H1 (cell line): ENCODE measurements around the gene TMEM250. TPM values are rescaled to one million over a fixed set of nuclear protein-coding genes. Genes with fewer than 3 reads are reported as not detected.

Experiments
- CREB1 ChIP-seq: IDR thresholded peaks from 2 replicates; pipeline ENCODE4 v1.6.1; 2012; ENCODE audit warnings: inconsistent platforms
- SRF ChIP-seq: IDR thresholded peaks from 2 replicates; pipeline ENCODE4 v1.6.1; 2011; ENCODE audit warnings: mild to moderate bottlenecking, low read depth, low read length, moderate library complexity
- YY1 ChIP-seq: IDR thresholded peaks from 2 replicates; pipeline ENCODE4 v1.6.1; 2011; ENCODE audit warnings: low read depth, mild to moderate bottlenecking, low read length
- polyA plus RNA-seq, 7 experiments: library from polyadenylated mRNA; depleted of rRNA in 3 of 7; stranded (reverse) in 5 of 7; unstranded in 2 of 7; fragments of >200 nt in 5 of 7; fragments of 200-250 nt in 2 of 7; gene quantifications; 1 replicate in 5 of 7; 2 replicates in 1 of 7; 4 replicates in 1 of 7; pipeline versions ENCODE4 v1.2.1 to v1.2.3, GENCODE V29; 2011 to 2013; ENCODE audit warnings: missing spikeins in 2 of 7, mixed read lengths in 2 of 7
- total RNA-seq: library from RNA; stranded (reverse); fragmentation: NEBNext Ultra II Directional; extraction: Animal tissue kit (Norgen Biotek cat#: 25700); gene quantifications from 2 replicates; pipeline ENCODE4 v1.2.1, GENCODE V29; 2021

Gene TMEM250
- total and polyA plus RNA-seq, 2 of the 8 experiments (the other 6 are each of a cell fraction or from before 2014, with no cell fraction given) = 22.3 to 34.9 TPM

DNA sequence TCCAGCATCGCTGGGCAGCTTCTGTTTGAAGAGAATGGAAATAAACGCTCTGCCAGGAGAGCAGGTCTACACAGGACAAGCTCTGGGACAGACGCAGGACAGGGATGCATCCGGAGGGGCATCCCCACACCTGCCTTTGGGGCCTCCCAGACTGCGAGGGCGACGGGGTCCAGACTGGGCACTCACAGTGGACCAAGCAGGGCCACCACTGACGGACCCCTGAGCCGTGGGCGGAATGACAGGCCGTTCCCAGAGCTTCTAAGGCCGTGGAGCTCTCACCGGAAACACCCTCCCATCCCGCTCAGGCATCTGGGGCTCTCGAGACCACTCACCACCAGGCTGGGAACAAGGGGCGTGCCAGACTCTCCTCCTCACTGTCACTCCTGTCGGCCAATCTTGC lies 10.5 kb upstream of the TMEM250 start (continued):
- no peak for TF ChIP-seq CREB1
- TF ChIP-seq SRF = no peak
- TF ChIP-seq YY1 = no peak
